DMS53 treated with DMSO at 0.1 percent for 48 hours (cell line): ENCODE measurements around the gene PBOV1.

ENCODE experiments used
- DNase-seq: peaks from one replicate; lab custom pipeline; 2025; ENCODE audit not compliant: unreplicated experiment; lab: John Stamatoyannopoulos, UW

Gene PBOV1

GRCh38 chr6:138218449-138218848, at the start of gene PBOV1:
Gene PBOV1 (minus strand): TSS chr6:138218491. CDS start chr6:138218395, 96 bp downstream.
- no peak for DNase-seq

GRCh38 chr6:138266095-138266494, 47.8 kb upstream of the PBOV1 start:
- DNase-seq, result no peak

GRCh38 chr6:138264372-138264880, 46.1 kb upstream of the PBOV1 start:
- no peak for DNase-seq

GRCh38 chr6:138263963-138264362, 45.7 kb upstream of the PBOV1 start:
- no peak for DNase-seq

GRCh38 chr6:138261116-138261780, 43.0 kb upstream of the PBOV1 start:
- DNase-seq, result no peak

GRCh38 chr6:138258991-138259390, 40.7 kb upstream of the PBOV1 start:
- no peak for DNase-seq

- no peak for DNase-seq
These were observed 39.9 kb upstream of the PBOV1 start for GRCh38 chr6:138258197-138258596.

GRCh38 chr6:138257638-138258040, 39.3 kb upstream of the PBOV1 start:
- peak; percentile 17 for DNase-seq

GRCh38 chr6:138255443-138255842, 37.2 kb upstream of the PBOV1 start:
- DNase-seq, result no peak

GRCh38 chr6:138253731-138254130, 35.4 kb upstream of the PBOV1 start:
- peak; percentile 42 for DNase-seq

- peak; percentile 79 for DNase-seq
These were observed 32.4 kb upstream of the PBOV1 start for GRCh38 chr6:138250513-138251247.

- no peak for DNase-seq
These were observed 31.8 kb upstream of the PBOV1 start for GRCh38 chr6:138250053-138250452.

- no peak for DNase-seq
These were observed 30.6 kb upstream of the PBOV1 start for GRCh38 chr6:138248878-138249277.

GRCh38 chr6:138248011-138248410, 29.7 kb upstream of the PBOV1 start:
- DNase-seq, result no peak

- no peak for DNase-seq
These were observed 28.6 kb upstream of the PBOV1 start for GRCh38 chr6:138246650-138247440.

GRCh38 chr6:138245751-138246150, 27.5 kb upstream of the PBOV1 start:
- DNase-seq, result no peak

GRCh38 chr6:138242987-138243592, 24.8 kb upstream of the PBOV1 start:
- DNase-seq, result peak; percentile 47

- no peak for DNase-seq
These were observed 23.6 kb upstream of the PBOV1 start for GRCh38 chr6:138241934-138242333.

GRCh38 chr6:138241381-138241780, 23.1 kb upstream of the PBOV1 start:
- no peak for DNase-seq

- no peak for DNase-seq
These were observed 22.4 kb upstream of the PBOV1 start for GRCh38 chr6:138240476-138241245.
